C4-2B (cell line): Measurements from ENCODE around the gene CAMTA1.

Source experiments
- CTCF ChIP-seq: fragments of 450-650 bp; conservative IDR thresholded peaks from 2 replicates; pipeline ENCODE4 v1.5.1; 2017; ENCODE audit warnings: mild to moderate bottlenecking
- ZFX ChIP-seq: fragments of 450-650 bp; IDR thresholded peaks from 2 replicates; pipeline ENCODE4 v1.6.1; 2017

GRCh38 chr1:7493711-7494454, 708.6 kb downstream of the CAMTA1 start:
- no peak for TF ChIP-seq CTCF
- TF ChIP-seq ZFX = no peak
